Diencephalon (tissue), 1 donor: ENCODE measurements around the gene ZNF814. TPM values are rescaled to one million over a fixed set of nuclear protein-coding genes. Genes with fewer than 3 reads are reported as not detected.

Source experiments
- total RNA-seq: library from RNA; depleted of rRNA; stranded (reverse); fragments of >200 nt; gene quantifications from one replicate; pipeline ENCODE4 v1.2.3, GENCODE V29; 2014

Gene ZNF814
- total RNA-seq, result 29.5 TPM

GRCh38 chr19:57888560-57889231, at the start of gene ZNF814:
TSS of gene ZNF814 (minus strand) at chr19:57889037. CDS start at chr19:57888802, 235 bp downstream.

GRCh38 chr19:57934820-57935665, 46.2 kb upstream of the ZNF814 start, which contains the start of gene ZNF418:
TSS of gene ZNF418 (minus strand) at chr19:57935402. CDS start at chr19:57933822, 1,580 bp downstream.

DNA sequence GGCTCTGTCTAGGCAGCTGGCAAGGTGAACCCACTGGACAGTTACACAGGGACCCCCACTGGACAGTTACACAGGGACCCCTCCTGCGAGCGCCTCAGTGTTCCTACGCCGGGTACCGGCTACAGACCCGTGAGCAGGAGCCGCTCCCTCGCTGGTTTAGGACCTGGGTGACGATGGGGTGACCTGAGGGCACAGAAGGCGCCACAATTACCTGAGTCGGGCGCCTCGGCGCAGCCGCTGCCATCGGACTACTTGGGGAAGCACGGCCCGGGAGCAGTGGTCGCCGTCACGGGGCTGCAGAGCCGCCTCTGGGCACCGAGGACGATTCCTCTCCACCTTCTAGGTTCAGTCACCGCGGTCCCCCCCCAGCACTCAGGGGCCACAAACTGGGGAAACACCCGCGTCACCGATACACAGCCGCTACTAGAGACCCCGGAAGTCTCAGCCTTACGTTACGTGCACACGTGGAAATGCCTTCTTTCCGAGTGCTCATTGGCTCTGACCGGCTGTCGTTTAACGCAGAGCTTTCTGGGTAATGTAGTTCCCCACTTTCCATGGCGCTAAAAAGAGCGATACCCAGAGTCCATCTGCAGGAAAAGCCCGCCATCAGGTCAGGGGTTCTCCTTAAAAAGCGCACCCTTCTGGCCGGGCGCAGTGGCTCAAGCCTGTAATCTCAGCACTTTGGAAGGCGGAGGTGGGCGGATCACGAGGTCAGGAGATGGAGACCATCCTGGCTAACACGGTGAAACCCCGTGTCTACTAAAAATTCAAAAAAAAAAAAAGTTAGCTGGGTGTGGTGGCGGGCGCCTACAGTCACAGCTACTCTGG, 27.5 kb upstream of the ZNF814 start, which contains the start of gene ZNF417:
Gene ZNF417, minus strand, starts transcription at position 425 of the 828 bp plus-strand sequence. Its CDS starts 181 bp downstream, at position 244.

GRCh38 chr19:57849666-57850473, 39.0 kb downstream of the ZNF814 start, which contains the start of gene ZNF587:
TSS of gene ZNF587 (plus strand) at chr19:57849859. CDS start at chr19:57850039, 180 bp downstream.

DNA sequence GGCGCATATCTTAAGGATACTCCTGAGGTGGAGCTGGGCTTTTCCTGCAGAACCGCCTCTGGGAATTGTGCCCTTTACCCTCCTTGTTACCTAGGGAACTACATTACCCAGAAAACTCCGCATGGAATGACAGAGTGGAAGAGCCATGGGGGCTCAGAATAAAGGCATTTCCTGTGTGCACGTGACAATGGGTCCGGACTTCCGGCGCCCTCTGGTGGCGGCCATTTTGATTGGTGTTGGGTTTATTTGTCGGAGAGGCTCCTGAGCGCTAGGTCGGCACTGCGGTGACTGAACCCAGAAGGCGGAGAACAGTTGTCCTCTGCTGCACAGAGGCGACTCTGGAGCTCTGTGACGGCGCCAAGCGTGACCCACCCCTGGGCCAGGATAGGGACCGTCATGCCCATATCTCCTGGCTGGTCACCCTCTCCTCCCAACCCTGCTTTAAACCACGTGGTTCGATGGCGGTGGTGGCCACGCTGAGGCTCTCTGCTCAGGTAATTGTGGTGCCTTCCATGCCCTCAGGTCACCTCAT, 58.7 kb downstream of the ZNF814 start, which contains the start of gene ZNF587B:
Gene ZNF587B, plus strand, starts transcription at position 229 of the 532 bp plus-strand sequence. Its CDS starts 230 bp downstream, at position 459.

DNA sequence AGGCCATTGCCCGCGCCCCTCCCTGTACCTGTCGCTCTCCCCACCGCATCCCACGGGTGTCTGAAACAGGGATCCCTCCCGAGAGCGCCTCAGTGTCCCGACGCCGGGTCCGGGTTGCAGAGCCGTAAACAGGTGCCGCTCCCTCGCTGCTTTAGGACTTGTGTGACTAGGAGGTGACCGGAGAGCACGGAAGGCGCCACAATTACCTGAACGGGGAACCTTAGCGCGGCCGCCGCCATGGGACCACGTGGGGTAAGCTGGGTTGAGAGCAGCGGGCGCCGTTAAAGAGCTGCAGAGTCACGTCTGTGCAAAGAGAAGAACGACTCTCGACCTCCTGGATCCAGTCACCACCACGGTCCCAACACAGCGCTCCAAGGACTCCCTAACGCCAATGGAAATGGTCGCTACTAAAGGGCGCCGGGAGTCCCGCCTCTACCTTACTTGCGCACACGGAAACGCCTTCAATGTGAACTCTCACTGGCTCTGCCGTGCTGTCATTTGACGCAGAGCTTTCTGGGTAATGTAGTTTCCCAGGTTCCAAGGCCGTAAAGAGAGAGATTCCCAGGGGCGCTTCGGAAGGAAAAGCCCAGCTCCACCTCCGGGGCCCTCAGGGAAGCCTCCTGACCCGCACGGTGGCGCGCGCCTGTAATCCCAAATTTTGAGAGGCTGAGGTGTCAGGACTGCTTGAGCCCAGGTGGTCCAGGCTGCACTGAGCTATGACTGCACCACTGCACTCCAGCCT, 74.2 kb downstream of the ZNF814 start, which contains the start of gene ZNF552:
Gene ZNF552, minus strand, starts transcription at position 409 of the 742 bp plus-strand sequence. Its CDS starts 170 bp downstream, at position 239.

Other genes with a start within 250 kb of the ZNF814 start
- gene ZSCAN4, start 220.1 kb downstream of the ZNF814 start, total RNA-seq, result not detected
- 16.1 TPM for gene ZNF551, start 207.1 kb downstream of the ZNF814 start, total RNA-seq
- 31.4 TPM for gene ZNF154, start 179.8 kb downstream of the ZNF814 start, total RNA-seq
- gene ZNF671, start 161.4 kb downstream of the ZNF814 start, total RNA-seq, result 27.0 TPM
- gene ZNF776, start 142.2 kb downstream of the ZNF814 start, total RNA-seq, result 43.6 TPM
- gene ZNF586, start 119.4 kb downstream of the ZNF814 start, total RNA-seq, result 42.2 TPM
- gene ZNF552, start 74.1 kb downstream of the ZNF814 start, total RNA-seq, result 12.0 TPM
- 14.3 TPM for gene ZNF587B, start 58.7 kb downstream of the ZNF814 start, total RNA-seq
- gene ZNF587, start 39.2 kb downstream of the ZNF814 start, total RNA-seq, result 33.0 TPM
- gene ZNF417, start 27.6 kb upstream of the ZNF814 start, total RNA-seq, result 33.2 TPM
- 47.1 TPM for gene ZNF418, start 46.4 kb upstream of the ZNF814 start, total RNA-seq
- gene ZNF256, start 58.7 kb upstream of the ZNF814 start, total RNA-seq, result 17.3 TPM
- gene C19orf18, start 85.5 kb upstream of the ZNF814 start, total RNA-seq, result not detected
- gene ZNF606, start 113.8 kb upstream of the ZNF814 start, total RNA-seq, result 45.0 TPM
- 1.6 TPM for gene ZSCAN1, start 145.0 kb upstream of the ZNF814 start, total RNA-seq
- gene ZNF135, start 170.2 kb upstream of the ZNF814 start, total RNA-seq, result 13.4 TPM
- 126 TPM for gene ZSCAN18, start 209.2 kb upstream of the ZNF814 start, total RNA-seq